Hepatocyte (in vitro differentiated cells): ENCODE results near the gene ELOVL1. TPM values are rescaled to one million over a fixed set of nuclear protein-coding genes. Genes with fewer than 3 reads are reported as not detected.

Source experiments
- DNase-seq: peaks from one replicate; pipeline ENCODE4 v3.0.0-alpha.2; 2016; ENCODE audit warnings: low spot score
- H2AFZ ChIP-seq: fragments of 200-600 bp; sonication (generic); 2 replicates; pipeline ENCODE4 v1.6.0; 2016; ENCODE audit warnings: antibody characterized with exemption, mild to moderate bottlenecking
- H3K27ac ChIP-seq: fragments of 200-600 bp; sonication (generic); 2 replicates; pipeline ENCODE4 v1.5.1; 2016; ENCODE audit warnings: mild to moderate bottlenecking
- H3K27me3 ChIP-seq: fragments of 200-600 bp; sonication (generic); 2 replicates; pipeline ENCODE4 v1.6.1; 2016
- H3K36me3 ChIP-seq: fragments of 200-600 bp; sonication (generic); replicated peaks from 2 replicates; pipeline ENCODE4 v1.5.1; 2016; ENCODE audit warnings: low read depth; ENCODE audit not compliant: insufficient read depth
- H3K4me1 ChIP-seq: fragments of 200-600 bp; sonication (generic); 2 replicates; pipeline ENCODE4 v1.5.1; 2016; ENCODE audit warnings: mild to moderate bottlenecking, moderate library complexity; ENCODE audit not compliant: insufficient read depth
- H3K4me2 ChIP-seq: fragments of 200-600 bp; sonication (generic); 2 replicates; pipeline ENCODE4 v1.6.0; 2016
- H3K4me3 ChIP-seq: fragments of 200-600 bp; sonication (generic); 2 replicates; pipeline ENCODE4 v1.5.1; 2016; ENCODE audit warnings: mild to moderate bottlenecking
- H3K79me2 ChIP-seq: fragments of 200-600 bp; sonication (generic); 2 replicates; pipeline ENCODE4 v1.6.0; 2017; ENCODE audit warnings: mild to moderate bottlenecking
- H3K9me2 ChIP-seq: fragments of 200-600 bp; sonication (generic); replicated peaks from 2 replicates; pipeline ENCODE4 v1.6.0; 2017; ENCODE audit warnings: mild to moderate bottlenecking; ENCODE audit not compliant: insufficient read depth
- H3K9me3 ChIP-seq: fragments of 200-600 bp; sonication (generic); 2 replicates; pipeline ENCODE4 v1.5.1; 2016; ENCODE audit warnings: low read depth, mild to moderate bottlenecking
- H4K20me1 ChIP-seq: fragments of 200-600 bp; sonication (generic); 2 replicates; pipeline ENCODE4 v1.6.0; 2016; ENCODE audit warnings: mild to moderate bottlenecking; ENCODE audit not compliant: insufficient read depth, poor library complexity, severe bottlenecking
- CTCF ChIP-seq: fragments of 200-600 bp; sonication (generic); IDR thresholded peaks from 2 replicates; pipeline ENCODE4 v1.5.1; 2016; ENCODE audit warnings: antibody characterized with exemption, mild to moderate bottlenecking; ENCODE audit not compliant: poor library complexity
- EZH2 ChIP-seq: fragments of 200-600 bp; sonication (generic); IDR thresholded peaks from 2 replicates; pipeline ENCODE4 v1.6.1; 2016; ENCODE audit warnings: antibody characterized with exemption, mild to moderate bottlenecking, borderline replicate concordance
- EZH2phosphoT487 ChIP-seq: fragments of 200-600 bp; sonication (generic); IDR thresholded peaks from one replicate; pipeline ENCODE4 v1.6.1; 2018; ENCODE audit warnings: antibody characterized with exemption, mild to moderate bottlenecking, low read depth, moderate library complexity; ENCODE audit not compliant: unreplicated experiment, severe bottlenecking
- WGBS: methylation state at CpG from one replicate; pipeline ENCODE4 v1.1.6; 2016; ENCODE audit warnings: low lambda C conversion rate; ENCODE audit errors: missing lambda C conversion rate; 5-methylcytosine and 5-hydroxymethylcytosine counted together
- polyA plus RNA-seq: library from polyadenylated mRNA; unstranded; fragments of >200 nt; fragmentation: Nextera tagmentation; extraction: Ambion mirVana; gene quantifications from 2 replicates; pipeline ENCODE4 v1.2.1, GENCODE V29; 2016
- total RNA-seq: library from RNA; depleted of rRNA; stranded (reverse); fragments of >200 nt; gene quantifications from 2 replicates; pipeline ENCODE4 v1.2.3, GENCODE V29; 2014

The ELOVL1 gene
- total and polyA plus RNA-seq, 2 experiments from 2014 or later: 90.8 to 185 TPM

- Histone ChIP-seq H3K36me3 (no peaks in the 10 kb centered on the region), H2AFZ (peak overlapping the region; percentile 63), H3K4me3 (peak overlapping the region; percentile 30)
These were observed 18.8 kb downstream of the ELOVL1 start for GRCh38 chr1:43348809-43349593.

GRCh38 chr1:43348343-43348808 is 19.4 kb downstream of the ELOVL1 start:
- Histone ChIP-seq H3K36me3 (no peaks in the 10 kb centered on the region), H3K9me3 (no peaks in the 10 kb centered on the region), H4K20me1 (no peaks in the 10 kb centered on the region), H3K9me2 (no peaks in the 10 kb centered on the region), H2AFZ (peak overlapping the region; percentile 49), H3K27me3 (no peaks in the 10 kb centered on the region), H3K79me2 (no peaks in the 10 kb centered on the region), H3K4me3 (peak overlapping the region; percentile 30), H3K4me1 (peaks cover 17% of the 10 kb centered on the region), H3K27ac (peak overlapping the region; percentile 97), H3K4me2 (peak overlapping the region; percentile 75)
- no peak for DNase-seq
- TF ChIP-seq EZH2 (no peak), CTCF (no peak), EZH2phosphoT487 (no peak)
- WGBS: 21% methylated on average over 22 of the region's 22 CpGs

More at GRCh38 chr1:43348809-43349593, 18.8 kb downstream of the ELOVL1 start:
- 2% methylated on average over 46 of the region's 72 CpGs for WGBS
- Histone ChIP-seq H4K20me1 (no peaks in the 10 kb centered on the region), H3K4me2 (peak overlapping the region; percentile 75), H3K27me3 (no peaks in the 10 kb centered on the region), H3K9me2 (no peaks in the 10 kb centered on the region), H3K27ac (peak overlapping the region; percentile 97), H3K4me1 (peaks cover 17% of the 10 kb centered on the region), H3K79me2 (no peaks in the 10 kb centered on the region), H3K9me3 (no peaks in the 10 kb centered on the region)
- DNase-seq: peak; percentile 95
- TF ChIP-seq EZH2phosphoT487: no peak
- no peak for TF ChIP-seq EZH2
- TF ChIP-seq CTCF: no peak

- H3K4me2 ChIP-seq: no peak overlapping the region
- H3K4me1 ChIP-seq: peaks cover 17% of the 10 kb centered on the region
- H4K20me1 ChIP-seq: no peaks in the 10 kb centered on the region
- no peak overlapping the region for H3K4me3 ChIP-seq
- 98% methylated on average over 5 of the region's 5 CpGs for WGBS
- H3K9me2 ChIP-seq: no peaks in the 10 kb centered on the region
- H3K79me2 ChIP-seq: no peaks in the 10 kb centered on the region
- no peaks in the 10 kb centered on the region for H3K36me3 ChIP-seq
- no peak overlapping the region for H3K27ac ChIP-seq
- no peak overlapping the region for H2AFZ ChIP-seq
- no peaks in the 10 kb centered on the region for H3K27me3 ChIP-seq
- DNase-seq: no peak
- TF ChIP-seq CTCF (no peak), EZH2phosphoT487 (no peak), EZH2 (no peak)
- H3K9me3 ChIP-seq: no peaks in the 10 kb centered on the region
These were observed 21.2 kb downstream of the ELOVL1 start for GRCh38 chr1:43346636-43347035.
